ENCODE measurements around the gene LRRC28. TPM values are rescaled to one million over a fixed set of nuclear protein-coding genes. Genes with fewer than 3 reads are reported as not detected.
A peak's percentile ranks its signal among the peaks of the same experiment; 100 is the strongest.

Gene LRRC28
- polyA plus RNA-seq, 1 donor from 2014 or later, result 27.8 TPM

GRCh38 chr15:99238849-99239248 is 12.4 kb upstream of the LRRC28 start:
- Mint-ChIP-seq H3K27me3 (peaks cover 4% of the 10 kb centered on the region), H3K36me3 (no peaks in the 10 kb centered on the region), H3K27ac (no peak overlapping the region), H3K9me3 (no peaks in the 10 kb centered on the region), H3K4me1 (peaks cover 0 to 2% (median 0%) of the 10 kb centered on the region in 3 donors), H3K4me3 (no peak overlapping the region)

- H3K4me3 Mint-ChIP-seq, result no peak overlapping the region
- peaks cover 0 to 2% (median 0%) of the 10 kb centered on the region in 3 donors for H3K4me1 Mint-ChIP-seq
- no peaks in the 10 kb centered on the region for H3K9me3 Mint-ChIP-seq
- peaks cover 4% of the 10 kb centered on the region for H3K27me3 Mint-ChIP-seq
- H3K27ac Mint-ChIP-seq, result no peak overlapping the region
- no peaks in the 10 kb centered on the region for H3K36me3 Mint-ChIP-seq
Measured at GRCh38 chr15:99239545-99240198, 11.6 kb upstream of the LRRC28 start.

- Mint-ChIP-seq H3K36me3 (peaks cover 1% of the 10 kb centered on the region), H3K9me3 (no peaks in the 10 kb centered on the region), H3K4me1 (peaks cover 0 to 2% (median 0%) of the 10 kb centered on the region in 3 donors), H3K4me3 (no peak overlapping the region), H3K27me3 (peaks cover 3% of the 10 kb centered on the region), H3K27ac (no peak overlapping the region)
Measured at GRCh38 chr15:99241752-99242151, 9.5 kb upstream of the LRRC28 start.

- Mint-ChIP-seq H3K9me3 (no peaks in the 10 kb centered on the region), H3K36me3 (peaks cover 1% of the 10 kb centered on the region), H3K4me3 (no peak overlapping the region), H3K27ac (no peak overlapping the region), H3K27me3 (peaks cover 3% of the 10 kb centered on the region), H3K4me1 (peaks cover 0 to 3% (median 0%) of the 10 kb centered on the region in 3 donors)
Measured at GRCh38 chr15:99244306-99244705, 7.0 kb upstream of the LRRC28 start.

GRCh38 chr15:99247062-99247461 is 4.2 kb upstream of the LRRC28 start:
- H3K4me3 Mint-ChIP-seq, result no peak overlapping the region
- peaks cover 1% of the 10 kb centered on the region for H3K36me3 Mint-ChIP-seq
- peaks cover 3% of the 10 kb centered on the region for H3K27me3 Mint-ChIP-seq
- peaks cover 12% of the 10 kb centered on the region in 3 donors for H3K4me1 Mint-ChIP-seq
- H3K27ac Mint-ChIP-seq, result no peak overlapping the region
- H3K9me3 Mint-ChIP-seq, result peaks cover 0 to 1% (median 0%) of the 10 kb centered on the region in 3 donors

GRCh38 chr15:99248000-99248715 is 3.1 kb upstream of the LRRC28 start:
- Mint-ChIP-seq H3K27ac (no peak overlapping the region), H3K4me3 (no peak overlapping the region), H3K9me3 (peaks cover 0 to 1% (median 0%) of the 10 kb centered on the region in 3 donors), H3K36me3 (peaks cover 1% of the 10 kb centered on the region), H3K4me1 (peaks cover 20 to 21% (median 20%) of the 10 kb centered on the region in 3 donors), H3K27me3 (peaks cover 3% of the 10 kb centered on the region)

GRCh38 chr15:99249270-99249841 is 1.9 kb upstream of the LRRC28 start, which contains the start of gene TTC23:
TSS of gene TTC23 (minus strand) at chr15:99249581. CDS start at chr15:99228712, 20,869 bp downstream.
- Mint-ChIP-seq H3K27ac (no peak within 1 kb of the TSS), H3K27me3 (no peaks in the 10 kb centered on the region), H3K4me3 (peak within 1 kb of the TSS in 2 of 4 donors; percentile 39 to 90), H3K36me3 (peaks cover 5% of the 10 kb centered on the region), H3K4me1 (peaks cover 25 to 28% (median 28%) of the 10 kb centered on the region in 3 donors), H3K9me3 (peaks cover 0 to 1% (median 0%) of the 10 kb centered on the region in 3 donors)

GRCh38 chr15:99250001-99250400 is 1.3 kb upstream of the LRRC28 start:
- Mint-ChIP-seq H3K27ac (no peak overlapping the region), H3K4me3 (peak overlapping the region in 1 of 4 donors; percentile 39)

GRCh38 chr15:99250494-99250856 is 806 bp upstream of the LRRC28 start:
- H3K9me3 Mint-ChIP-seq, result peaks cover 0 to 1% (median 0%) of the 10 kb centered on the region in 3 donors
- H3K4me1 Mint-ChIP-seq, result peaks cover 25 to 28% (median 28%) of the 10 kb centered on the region in 3 donors
- H3K27me3 Mint-ChIP-seq, result no peaks in the 10 kb centered on the region
- peaks cover 4% of the 10 kb centered on the region for H3K36me3 Mint-ChIP-seq
- H3K4me3 Mint-ChIP-seq, result peak overlapping the region in 3 of 4 donors; percentile 90 to 98 (median 92)
- peak overlapping the region; percentile 63 to 93 (median 82) for H3K27ac Mint-ChIP-seq

More at GRCh38 chr15:99250001-99250400, 1.3 kb upstream of the LRRC28 start:
- Mint-ChIP-seq H3K9me3 (peaks cover 0 to 1% (median 0%) of the 10 kb centered on the region in 3 donors), H3K27me3 (no peaks in the 10 kb centered on the region), H3K4me1 (peaks cover 25 to 28% (median 28%) of the 10 kb centered on the region in 3 donors), H3K36me3 (peaks cover 5% of the 10 kb centered on the region)

GRCh38 chr15:99252326-99252725 is 1.0 kb downstream of the LRRC28 start:
- peaks cover 25 to 28% (median 27%) of the 10 kb centered on the region in 3 donors for H3K4me1 Mint-ChIP-seq
- no peaks in the 10 kb centered on the region for H3K27me3 Mint-ChIP-seq
- H3K4me3 Mint-ChIP-seq, result peak overlapping the region in 3 of 4 donors; percentile 90 to 98 (median 92)
- H3K9me3 Mint-ChIP-seq, result peaks cover 0 to 1% (median 0%) of the 10 kb centered on the region in 3 donors
- H3K27ac Mint-ChIP-seq, result peak overlapping the region in 1 of 3 donors; percentile 82
- peaks cover 6% of the 10 kb centered on the region for H3K36me3 Mint-ChIP-seq

GRCh38 chr15:99253381-99254090 is 2.3 kb downstream of the LRRC28 start:
- Mint-ChIP-seq H3K4me3 (peak overlapping the region in 3 of 4 donors; percentile 46 to 58 (median 50)), H3K36me3 (peaks cover 12% of the 10 kb centered on the region), H3K27me3 (no peaks in the 10 kb centered on the region), H3K4me1 (peaks cover 25 to 28% (median 27%) of the 10 kb centered on the region in 3 donors), H3K27ac (no peak overlapping the region), H3K9me3 (peaks cover 0 to 1% (median 0%) of the 10 kb centered on the region in 3 donors)

- H3K4me1 Mint-ChIP-seq, result peaks cover 11 to 15% (median 15%) of the 10 kb centered on the region in 3 donors
- H3K36me3 Mint-ChIP-seq, result peaks cover 15% of the 10 kb centered on the region
- H3K9me3 Mint-ChIP-seq, result no peaks in the 10 kb centered on the region
- no peak overlapping the region for H3K4me3 Mint-ChIP-seq
- H3K27ac Mint-ChIP-seq, result no peak overlapping the region
- H3K27me3 Mint-ChIP-seq, result no peaks in the 10 kb centered on the region
Measured at GRCh38 chr15:99257107-99257750, 5.9 kb downstream of the LRRC28 start.

GRCh38 chr15:99264125-99264524 is 12.8 kb downstream of the LRRC28 start:
- Mint-ChIP-seq H3K9me3 (no peaks in the 10 kb centered on the region), H3K36me3 (peaks cover 11% of the 10 kb centered on the region), H3K27ac (no peak overlapping the region), H3K4me3 (no peak overlapping the region), H3K4me1 (no peaks in the 10 kb centered on the region), H3K27me3 (no peaks in the 10 kb centered on the region)

- Mint-ChIP-seq H3K27me3 (no peaks in the 10 kb centered on the region), H3K9me3 (no peaks in the 10 kb centered on the region), H3K36me3 (peaks cover 11% of the 10 kb centered on the region), H3K27ac (peak overlapping the region in 1 of 3 donors; percentile 84), H3K4me1 (no peaks in the 10 kb centered on the region), H3K4me3 (no peak overlapping the region)
Measured at GRCh38 chr15:99265541-99266070, 14.3 kb downstream of the LRRC28 start.
